Loucy (cell line): ENCODE measurements around the gene ARHGAP27.

Experiments used
- H2AFZ ChIP-seq: fragments of 200-600 bp; sonication (generic); 2 replicates; pipeline ENCODE4 v1.6.0; 2016; ENCODE audit warnings: antibody characterized with exemption, mild to moderate bottlenecking, low read length, moderate library complexity
- H3F3A ChIP-seq: fragments of 200-600 bp; 2 replicates; pipeline ENCODE4 v1.6.0; 2016; ENCODE audit warnings: antibody characterized with exemption, low read depth, mild to moderate bottlenecking
- H3K27me3 ChIP-seq: fragments of 200-600 bp; sonication (generic); 2 replicates; pipeline ENCODE4 v1.6.1; 2014; ENCODE audit warnings: low read length, mild to moderate bottlenecking; ENCODE audit not compliant: insufficient read depth, poor library complexity, severe bottlenecking
- H3K36me3 ChIP-seq: fragments of 200-600 bp; sonication (generic); 2 replicates; pipeline ENCODE4 v1.6.1; 2016; ENCODE audit warnings: low read length; ENCODE audit not compliant: insufficient read depth
- H3K4me1 ChIP-seq: fragments of 200-600 bp; sonication (generic); 2 replicates; pipeline ENCODE4 v1.5.1; 2014; ENCODE audit warnings: low read length, mild to moderate bottlenecking; ENCODE audit not compliant: insufficient read depth, poor library complexity, severe bottlenecking
- H3K4me2 ChIP-seq: fragments of 200-600 bp; sonication (generic); 2 replicates; pipeline ENCODE4 v1.6.0; 2014; ENCODE audit warnings: antibody characterized with exemption, low read length, low read depth, mild to moderate bottlenecking; ENCODE audit not compliant: poor library complexity, severe bottlenecking
- H3K4me3 ChIP-seq: fragments of 200-600 bp; sonication (generic); 2 replicates; pipeline ENCODE4 v1.5.1; 2014; ENCODE audit warnings: low read length, mild to moderate bottlenecking, mixed read lengths; ENCODE audit not compliant: poor library complexity, severe bottlenecking
- H3K79me2 ChIP-seq: fragments of 200-600 bp; sonication (generic); 2 replicates; pipeline ENCODE4 v1.6.1; 2014; ENCODE audit warnings: low read length; ENCODE audit not compliant: insufficient read depth
- H3K9ac ChIP-seq: fragments of 200-600 bp; sonication (generic); 2 replicates; pipeline ENCODE4 v1.6.0; 2014; ENCODE audit warnings: mild to moderate bottlenecking, low read depth, low read length, moderate library complexity; ENCODE audit not compliant: poor library complexity, severe bottlenecking
- H3K9me2 ChIP-seq: fragments of 200-600 bp; sonication (generic); replicated peaks from 2 replicates; pipeline ENCODE4 v1.6.1; 2016; ENCODE audit warnings: low read depth, low read length, mixed read lengths
- H3K9me3 ChIP-seq: fragments of 200-600 bp; sonication (generic); 2 replicates; pipeline ENCODE4 v1.6.1; 2014; ENCODE audit warnings: mild to moderate bottlenecking, antibody characterized with exemption, low read length, low read depth; ENCODE audit not compliant: insufficient read depth
- H4K20me1 ChIP-seq: fragments of 200-600 bp; sonication (generic); 2 replicates; pipeline ENCODE4 v1.6.0; 2014; ENCODE audit warnings: antibody characterized with exemption, low read length, mild to moderate bottlenecking; ENCODE audit not compliant: insufficient read depth, poor library complexity, severe bottlenecking
- EZH2phosphoT487 ChIP-seq: fragments of 200-600 bp; IDR thresholded peaks from 2 replicates; pipeline ENCODE4 v1.6.1; 2018; ENCODE audit warnings: antibody characterized with exemption, mild to moderate bottlenecking, moderate library complexity, borderline replicate concordance
- TF ChIP-seq, protein P1 (sequence below): fragments of 200-600 bp; sonication (generic); conservative IDR thresholded peaks from 2 replicates; pipeline ENCODE4 v1.5.1; 2014; ENCODE audit warnings: mild to moderate bottlenecking, antibody characterized with exemption, low read length

The ARHGAP27 gene

DNA sequence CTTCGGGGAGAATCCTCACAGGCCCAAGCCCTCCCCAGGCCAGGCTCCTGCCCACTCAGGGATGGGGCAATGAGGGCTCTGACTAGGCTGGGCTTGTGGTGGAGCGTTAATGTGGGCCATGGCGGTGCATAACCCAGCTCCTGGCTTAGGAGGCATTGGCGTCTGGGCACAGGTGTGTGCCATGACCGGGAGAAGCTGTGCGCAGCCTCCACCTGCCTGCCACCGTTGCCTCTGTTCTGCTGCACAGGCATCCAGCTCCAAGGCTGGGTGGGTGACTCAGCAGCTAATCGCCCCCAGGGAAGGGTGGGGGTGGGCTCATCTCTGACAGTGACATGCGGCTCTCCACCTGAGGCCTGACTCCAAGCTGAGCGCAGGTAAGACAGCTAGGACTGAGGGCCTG, 3.5 kb upstream of the ARHGAP27 start:
- Histone ChIP-seq H3K36me3 (no peaks in the 10 kb centered on the region), H3K4me3 (no peak overlapping the region), H3K27me3 (no peaks in the 10 kb centered on the region), H2AFZ (no peak overlapping the region), H3K79me2 (peaks cover 6% of the 10 kb centered on the region; the same call in 1 of the 2 replicates), H3F3A (no peaks in the 10 kb centered on the region), H3K9ac (no peak overlapping the region), H3K4me1 (peaks cover 20% of the 10 kb centered on the region), H4K20me1 (no peaks in the 10 kb centered on the region), H3K4me2 (no peak overlapping the region), H3K9me3 (no peaks in the 10 kb centered on the region), H3K9me2 (no peaks in the 10 kb centered on the region)
- TF ChIP-seq EZH2phosphoT487, result no peak
- TF ChIP-seq, protein P1, sequence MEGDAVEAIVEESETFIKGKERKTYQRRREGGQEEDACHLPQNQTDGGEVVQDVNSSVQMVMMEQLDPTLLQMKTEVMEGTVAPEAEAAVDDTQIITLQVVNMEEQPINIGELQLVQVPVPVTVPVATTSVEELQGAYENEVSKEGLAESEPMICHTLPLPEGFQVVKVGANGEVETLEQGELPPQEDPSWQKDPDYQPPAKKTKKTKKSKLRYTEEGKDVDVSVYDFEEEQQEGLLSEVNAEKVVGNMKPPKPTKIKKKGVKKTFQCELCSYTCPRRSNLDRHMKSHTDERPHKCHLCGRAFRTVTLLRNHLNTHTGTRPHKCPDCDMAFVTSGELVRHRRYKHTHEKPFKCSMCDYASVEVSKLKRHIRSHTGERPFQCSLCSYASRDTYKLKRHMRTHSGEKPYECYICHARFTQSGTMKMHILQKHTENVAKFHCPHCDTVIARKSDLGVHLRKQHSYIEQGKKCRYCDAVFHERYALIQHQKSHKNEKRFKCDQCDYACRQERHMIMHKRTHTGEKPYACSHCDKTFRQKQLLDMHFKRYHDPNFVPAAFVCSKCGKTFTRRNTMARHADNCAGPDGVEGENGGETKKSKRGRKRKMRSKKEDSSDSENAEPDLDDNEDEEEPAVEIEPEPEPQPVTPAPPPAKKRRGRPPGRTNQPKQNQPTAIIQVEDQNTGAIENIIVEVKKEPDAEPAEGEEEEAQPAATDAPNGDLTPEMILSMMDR, result no peak

DNA sequence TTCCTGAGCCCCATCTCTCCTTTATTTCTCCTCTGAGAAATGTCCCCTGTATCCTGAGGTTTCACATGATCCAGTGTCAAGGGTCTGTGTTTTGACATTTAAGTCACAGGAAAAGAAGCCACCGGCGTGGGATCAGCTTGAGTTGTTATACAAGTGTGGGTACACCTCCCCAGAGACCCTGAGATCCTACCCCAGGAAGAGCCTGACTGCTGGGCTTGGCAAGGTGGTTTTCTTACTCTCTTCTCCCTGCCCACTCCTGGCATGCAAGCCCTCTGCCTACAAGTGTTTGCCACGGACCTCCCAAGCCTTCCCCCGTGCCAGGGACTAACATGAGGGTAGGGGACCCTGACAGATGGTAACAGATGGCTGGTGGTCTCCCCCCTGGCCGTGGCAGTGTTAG, 2.8 kb upstream of the ARHGAP27 start:
- Histone ChIP-seq H4K20me1 (no peaks in the 10 kb centered on the region), H3K9ac (no peak overlapping the region), H3K27me3 (no peaks in the 10 kb centered on the region), H3K79me2 (peaks cover 12% of the 10 kb centered on the region; the same call in 1 of the 2 replicates), H3F3A (no peaks in the 10 kb centered on the region), H3K36me3 (no peaks in the 10 kb centered on the region), H3K4me2 (no peak overlapping the region), H3K4me1 (peaks cover 13% of the 10 kb centered on the region), H2AFZ (no peak overlapping the region), H3K9me2 (no peaks in the 10 kb centered on the region), H3K4me3 (no peak overlapping the region), H3K9me3 (no peaks in the 10 kb centered on the region)
- TF ChIP-seq EZH2phosphoT487, result no peak
- TF ChIP-seq, protein P1, result no peak

DNA sequence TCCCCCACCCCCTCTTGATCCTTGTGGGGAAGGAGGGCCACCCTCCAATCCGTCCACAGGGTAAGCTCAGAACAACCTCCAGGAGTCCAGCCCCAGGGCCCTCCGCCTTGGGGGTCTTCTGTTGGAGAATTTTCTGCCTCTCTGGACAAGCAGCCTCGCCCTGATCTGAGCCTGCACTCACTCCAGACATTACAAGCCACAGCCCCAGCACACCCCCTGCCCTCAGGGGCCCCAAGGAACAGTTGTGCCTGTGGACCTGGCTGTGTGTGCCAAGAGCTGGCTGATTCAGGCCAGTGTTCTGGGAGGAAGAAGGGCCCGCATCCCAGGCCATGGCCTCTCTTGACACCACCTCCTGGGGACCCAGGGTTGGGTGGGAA, 477 bp upstream of the ARHGAP27 start:
- Histone ChIP-seq H3K9ac (peak overlapping the region; percentile 89), H3K9me3 (no peaks in the 10 kb centered on the region), H3K4me3 (peak overlapping the region; percentile 78), H2AFZ (no peak overlapping the region), H3K4me2 (peak overlapping the region; percentile 85), H3K36me3 (no peaks in the 10 kb centered on the region), H3K79me2 (peaks cover 15% of the 10 kb centered on the region; the same call in 1 of the 2 replicates), H3K4me1 (peaks cover 8% of the 10 kb centered on the region), H3F3A (peaks cover 6% of the 10 kb centered on the region), H4K20me1 (no peaks in the 10 kb centered on the region), H3K27me3 (no peaks in the 10 kb centered on the region), H3K9me2 (no peaks in the 10 kb centered on the region)
- TF ChIP-seq, protein P1, result no peak
- TF ChIP-seq EZH2phosphoT487, result no peak
